ENCODE measurements around the gene OBSCN. TPM values are rescaled to one million over a fixed set of nuclear protein-coding genes. Genes with fewer than 3 reads are reported as not detected.

Gene OBSCN
- total RNA-seq, 1 donor from 2014 or later, result 28.6 TPM

DNA sequence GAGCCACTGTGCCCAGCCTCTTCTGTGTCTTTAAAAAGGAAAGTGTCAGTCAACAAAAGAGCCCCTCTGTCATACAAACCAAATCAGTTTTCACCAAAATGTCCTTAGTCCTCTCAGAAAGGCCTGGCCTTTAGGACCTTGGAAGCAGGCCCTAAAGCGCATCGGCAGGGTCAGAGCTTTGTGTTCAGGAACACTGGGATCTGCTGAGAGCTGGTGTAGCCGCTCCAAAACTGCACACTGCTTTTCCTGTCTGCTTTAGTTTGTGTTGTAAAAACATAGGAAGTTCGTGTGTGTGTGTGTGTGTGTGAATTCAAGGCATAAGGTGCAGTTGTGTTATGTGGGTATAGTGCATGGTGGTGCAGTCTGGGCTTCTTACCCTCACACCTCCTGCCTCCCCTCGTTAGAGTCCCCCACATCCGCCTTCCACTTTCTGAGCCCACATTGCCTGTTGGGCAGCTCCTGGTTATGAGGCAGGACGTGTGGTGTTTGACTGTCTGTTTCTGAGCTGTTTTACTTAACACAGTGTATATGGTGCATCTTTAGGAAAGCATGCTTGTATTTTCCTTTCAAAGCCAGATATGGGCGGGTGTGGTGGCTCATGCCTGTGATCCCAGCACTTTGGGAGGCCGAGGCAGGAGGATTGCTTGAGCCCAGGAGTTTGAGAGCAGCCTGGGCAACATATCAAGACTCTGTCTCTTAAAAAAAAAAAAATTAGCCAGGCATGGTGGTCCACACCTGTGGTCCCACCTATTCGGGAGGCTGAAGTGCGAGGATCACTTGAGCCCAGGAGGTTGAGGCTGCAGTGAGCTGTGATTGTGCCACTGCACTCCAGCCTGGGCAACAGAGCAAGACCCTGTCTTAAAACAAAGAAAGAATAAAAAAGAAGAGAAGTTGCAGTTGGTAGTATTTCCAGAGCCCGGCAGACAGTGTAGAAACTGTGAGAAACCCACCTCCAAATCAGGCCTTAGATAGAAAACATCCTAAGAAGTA is 29.8 kb upstream of the OBSCN start:
- no peak overlapping the region for H3K27ac ChIP-seq
- no peaks in the 10 kb centered on the region for H3K9me3 ChIP-seq
- H3K27me3 ChIP-seq, result no peaks in the 10 kb centered on the region
- no peak overlapping the region for H3K4me3 ChIP-seq
- intact Hi-C loops (cut with DNase I), result no loop called here
- no peak for DNase-seq (ENCODE audit: low spot score in 2 of 2)
- TF ChIP-seq, protein P1, sequence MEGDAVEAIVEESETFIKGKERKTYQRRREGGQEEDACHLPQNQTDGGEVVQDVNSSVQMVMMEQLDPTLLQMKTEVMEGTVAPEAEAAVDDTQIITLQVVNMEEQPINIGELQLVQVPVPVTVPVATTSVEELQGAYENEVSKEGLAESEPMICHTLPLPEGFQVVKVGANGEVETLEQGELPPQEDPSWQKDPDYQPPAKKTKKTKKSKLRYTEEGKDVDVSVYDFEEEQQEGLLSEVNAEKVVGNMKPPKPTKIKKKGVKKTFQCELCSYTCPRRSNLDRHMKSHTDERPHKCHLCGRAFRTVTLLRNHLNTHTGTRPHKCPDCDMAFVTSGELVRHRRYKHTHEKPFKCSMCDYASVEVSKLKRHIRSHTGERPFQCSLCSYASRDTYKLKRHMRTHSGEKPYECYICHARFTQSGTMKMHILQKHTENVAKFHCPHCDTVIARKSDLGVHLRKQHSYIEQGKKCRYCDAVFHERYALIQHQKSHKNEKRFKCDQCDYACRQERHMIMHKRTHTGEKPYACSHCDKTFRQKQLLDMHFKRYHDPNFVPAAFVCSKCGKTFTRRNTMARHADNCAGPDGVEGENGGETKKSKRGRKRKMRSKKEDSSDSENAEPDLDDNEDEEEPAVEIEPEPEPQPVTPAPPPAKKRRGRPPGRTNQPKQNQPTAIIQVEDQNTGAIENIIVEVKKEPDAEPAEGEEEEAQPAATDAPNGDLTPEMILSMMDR (IDR thresholded peaks at IDR 0.05), result no peak
- no peaks in the 10 kb centered on the region for H3K4me1 ChIP-seq
- H3K36me3 ChIP-seq, result peaks cover 7 to 12% of the 10 kb centered on the region in 2 donors

DNA sequence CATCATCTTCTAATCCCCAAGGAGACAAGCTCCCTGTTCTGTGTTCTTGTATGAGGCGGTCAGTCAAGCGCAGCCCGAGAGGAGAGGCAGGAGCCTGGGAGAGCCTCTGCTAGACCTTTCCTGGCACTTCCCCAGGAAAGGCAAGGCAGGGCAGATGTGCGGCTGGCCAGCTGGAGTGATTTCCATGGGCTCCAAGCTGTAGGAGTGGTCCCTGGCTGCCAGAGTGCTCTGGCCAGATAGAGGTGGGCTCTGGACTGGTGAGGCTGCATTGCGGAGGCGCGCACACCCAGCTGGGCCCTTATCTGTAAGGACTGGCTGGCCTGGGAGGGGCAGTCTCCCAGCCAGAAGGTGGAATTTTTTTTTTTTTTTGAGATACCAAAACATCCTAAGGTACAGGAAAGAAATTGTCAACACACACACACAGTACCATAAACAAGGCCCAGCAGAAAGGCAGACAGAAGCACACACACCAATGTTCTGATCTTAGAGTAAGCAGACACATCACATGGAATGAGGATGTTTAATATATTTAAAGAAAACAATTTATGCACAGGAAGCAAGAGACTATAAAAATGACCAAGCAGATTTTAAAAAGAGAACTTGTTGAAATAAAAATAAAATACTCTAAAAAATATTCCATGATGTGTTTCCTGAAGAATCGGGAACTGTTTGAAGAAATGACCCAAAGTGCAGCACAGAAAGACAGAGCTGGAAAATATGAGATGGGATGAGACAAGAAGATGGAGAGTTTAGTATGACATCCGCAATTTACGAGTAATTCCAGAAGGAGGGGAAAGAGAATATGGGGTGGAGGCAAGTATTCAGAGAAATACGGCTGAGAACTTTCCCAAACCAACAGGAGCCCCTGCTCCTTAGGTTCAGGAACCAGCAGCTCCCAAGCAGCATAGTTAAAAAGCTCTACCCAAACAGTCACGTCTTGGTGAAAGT is 28.8 kb upstream of the OBSCN start:
- no peaks in the 10 kb centered on the region for H3K9me3 ChIP-seq
- peak overlapping the region in 1 of 2 donors; percentile 37 for H3K27ac ChIP-seq
- H3K4me3 ChIP-seq, result no peak overlapping the region
- intact Hi-C loops (cut with DNase I), result no loop called here
- H3K36me3 ChIP-seq, result peaks cover 7 to 12% of the 10 kb centered on the region in 2 donors
- H3K4me1 ChIP-seq, result no peaks in the 10 kb centered on the region
- TF ChIP-seq, protein P1 (IDR thresholded peaks at IDR 0.05), result no peak
- no peaks in the 10 kb centered on the region for H3K27me3 ChIP-seq
- no peak for DNase-seq (ENCODE audit: low spot score in 2 of 2)

DNA sequence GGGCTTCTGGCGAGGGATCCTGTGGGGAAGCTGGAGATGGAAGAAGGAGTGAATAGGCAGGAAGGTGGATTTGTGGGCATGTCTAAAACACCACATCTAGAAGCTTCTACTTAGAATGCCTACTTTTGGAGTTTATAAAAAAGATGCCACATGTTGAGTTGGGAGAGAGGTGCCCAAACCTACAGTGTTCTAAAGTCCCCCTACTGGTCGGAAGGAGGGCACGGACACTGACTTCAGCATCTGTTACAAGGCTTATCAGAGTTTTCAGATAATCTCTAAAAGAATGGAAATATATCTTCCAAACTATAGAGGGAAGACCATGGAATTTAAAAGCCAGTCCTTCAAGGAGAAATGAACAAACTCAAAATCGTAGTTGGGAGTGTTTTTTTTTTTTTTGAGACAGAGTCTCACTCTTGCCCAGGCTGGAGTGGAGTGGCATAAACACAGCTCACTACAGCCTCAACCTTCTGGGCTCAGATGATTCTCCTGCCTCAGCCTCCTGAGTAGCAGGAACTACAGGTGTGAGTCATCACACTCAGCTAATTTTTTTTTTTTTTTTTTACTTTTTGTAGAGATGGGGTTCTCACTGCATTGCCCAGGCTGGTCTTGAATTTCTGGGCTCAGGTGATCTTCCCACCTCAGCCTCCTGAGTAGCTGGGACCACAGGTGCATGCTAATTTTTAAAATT is 27.4 kb upstream of the OBSCN start:
- Histone ChIP-seq H3K27me3 (no peaks in the 10 kb centered on the region), H3K9me3 (no peaks in the 10 kb centered on the region), H3K4me3 (no peak overlapping the region), H3K27ac (no peak overlapping the region), H3K4me1 (no peaks in the 10 kb centered on the region), H3K36me3 (peaks cover 2 to 3% of the 10 kb centered on the region in 2 donors)
- intact Hi-C loops (cut with DNase I), result no loop called here
- DNase-seq (ENCODE audit: low spot score in 2 of 2), result no peak
- TF ChIP-seq, protein P1 (IDR thresholded peaks at IDR 0.05), result no peak

DNA sequence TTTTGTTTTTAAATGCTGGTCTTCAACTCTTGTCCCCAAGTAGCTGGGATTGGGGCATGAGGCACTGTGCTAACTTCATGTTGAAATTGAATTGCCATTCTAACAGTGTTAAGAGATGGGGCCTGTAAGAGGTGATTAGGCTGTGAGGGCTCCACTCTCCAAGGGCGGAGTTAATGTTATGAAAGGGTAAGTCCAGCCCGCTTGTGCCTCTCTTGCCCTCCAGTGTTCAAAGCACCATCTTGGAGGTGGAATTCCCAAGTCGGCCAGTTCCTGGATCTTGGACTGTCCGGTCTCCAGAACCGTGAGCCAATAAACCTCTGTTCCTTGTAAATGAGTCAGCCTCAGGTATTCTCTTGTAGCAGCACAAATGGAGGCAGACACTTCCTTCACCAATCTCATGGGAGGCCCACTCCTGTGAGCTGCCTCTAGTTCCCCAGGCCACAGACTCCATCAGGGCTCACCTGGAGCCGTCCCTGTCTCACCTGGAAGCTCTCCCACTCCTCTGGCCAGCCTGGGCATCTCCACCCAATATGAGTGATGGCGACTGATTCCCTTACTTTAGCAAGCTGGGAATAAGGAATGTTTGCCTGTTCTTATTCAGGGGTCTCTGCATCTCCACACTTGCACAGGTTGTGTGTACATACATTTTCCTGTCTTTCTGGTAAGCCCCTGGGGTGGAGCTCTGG is 26.7 kb upstream of the OBSCN start:
- Histone ChIP-seq H3K27me3 (no peaks in the 10 kb centered on the region), H3K4me3 (no peak overlapping the region), H3K4me1 (no peaks in the 10 kb centered on the region), H3K27ac (no peak overlapping the region), H3K36me3 (no peaks in the 10 kb centered on the region), H3K9me3 (no peaks in the 10 kb centered on the region)
- no peak for DNase-seq (ENCODE audit: low spot score in 2 of 2)
- TF ChIP-seq, protein P1 (IDR thresholded peaks at IDR 0.05), result no peak
- intact Hi-C loops (cut with DNase I), result no loop called here

DNA sequence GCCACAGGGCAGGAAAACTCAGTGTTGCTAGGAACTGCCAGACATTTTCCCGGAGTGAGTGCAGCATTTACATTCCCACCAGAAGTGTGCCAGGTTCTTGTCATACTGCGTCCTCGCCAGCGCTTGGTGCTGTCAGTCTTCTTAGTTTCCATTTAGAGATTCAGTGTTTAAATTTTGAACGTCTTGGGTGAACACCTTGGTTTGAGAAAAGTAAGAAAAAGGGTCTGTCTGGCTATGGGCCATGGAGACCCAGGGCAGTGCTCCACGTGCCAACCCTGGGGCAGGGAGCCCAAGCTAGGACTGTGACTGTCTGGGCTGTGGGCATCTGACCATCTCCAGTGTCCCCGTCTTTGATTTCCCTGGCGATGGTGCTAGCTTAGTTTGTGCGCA is 26.2 kb upstream of the OBSCN start:
- intact Hi-C loops (cut with DNase I), result no loop called here
- no peak overlapping the region for H3K27ac ChIP-seq
- DNase-seq (ENCODE audit: low spot score in 2 of 2), result no peak

More for the DNA sequence above, 26.2 kb upstream of the OBSCN start:
- TF ChIP-seq, protein P1 (IDR thresholded peaks at IDR 0.05), result no peak
- no peaks in the 10 kb centered on the region for H3K36me3 ChIP-seq
- H3K4me1 ChIP-seq, result no peaks in the 10 kb centered on the region
- H3K27me3 ChIP-seq, result no peaks in the 10 kb centered on the region
- no peaks in the 10 kb centered on the region for H3K9me3 ChIP-seq
- H3K4me3 ChIP-seq, result no peak overlapping the region
